ENCODE data around the gene ENPP7.

DNA sequence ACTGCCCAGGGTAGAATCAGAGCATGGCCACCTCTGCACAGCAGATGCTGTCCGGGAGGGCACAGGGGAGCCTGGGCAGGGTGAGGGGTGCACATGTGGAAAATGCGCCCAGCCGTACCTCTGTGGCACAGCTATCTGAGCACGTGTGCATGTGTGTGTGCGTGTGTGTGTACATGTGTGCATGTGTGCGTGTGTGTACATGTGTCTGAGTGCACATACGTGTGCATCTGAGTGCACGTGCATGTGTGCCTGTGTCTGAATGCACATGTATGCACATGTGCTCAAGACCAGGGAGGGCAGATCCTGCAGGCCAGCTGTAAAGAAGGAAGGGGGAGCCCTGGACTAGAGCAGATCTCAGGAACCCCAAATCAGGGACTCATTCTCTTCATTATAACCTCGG is 37.3 kb upstream of the ENPP7 start:
- TF ChIP-seq, protein P1, sequence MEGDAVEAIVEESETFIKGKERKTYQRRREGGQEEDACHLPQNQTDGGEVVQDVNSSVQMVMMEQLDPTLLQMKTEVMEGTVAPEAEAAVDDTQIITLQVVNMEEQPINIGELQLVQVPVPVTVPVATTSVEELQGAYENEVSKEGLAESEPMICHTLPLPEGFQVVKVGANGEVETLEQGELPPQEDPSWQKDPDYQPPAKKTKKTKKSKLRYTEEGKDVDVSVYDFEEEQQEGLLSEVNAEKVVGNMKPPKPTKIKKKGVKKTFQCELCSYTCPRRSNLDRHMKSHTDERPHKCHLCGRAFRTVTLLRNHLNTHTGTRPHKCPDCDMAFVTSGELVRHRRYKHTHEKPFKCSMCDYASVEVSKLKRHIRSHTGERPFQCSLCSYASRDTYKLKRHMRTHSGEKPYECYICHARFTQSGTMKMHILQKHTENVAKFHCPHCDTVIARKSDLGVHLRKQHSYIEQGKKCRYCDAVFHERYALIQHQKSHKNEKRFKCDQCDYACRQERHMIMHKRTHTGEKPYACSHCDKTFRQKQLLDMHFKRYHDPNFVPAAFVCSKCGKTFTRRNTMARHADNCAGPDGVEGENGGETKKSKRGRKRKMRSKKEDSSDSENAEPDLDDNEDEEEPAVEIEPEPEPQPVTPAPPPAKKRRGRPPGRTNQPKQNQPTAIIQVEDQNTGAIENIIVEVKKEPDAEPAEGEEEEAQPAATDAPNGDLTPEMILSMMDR (IDR thresholded peaks at IDR 0.05): no peak
- no peak for TF ChIP-seq POLR2A (IDR thresholded peaks at IDR 0.05)
